Stimulated activated CD4-positive, alpha-beta T cell treated with anti-CD3 and anti-CD28 coated beads, Interleukin-4, amount 100 ng/mL, for 48 hours (primary cell): ENCODE measurements around the gene NDUFS1.
"Not testable (repeated sequence)": the region's sequence is repeated elsewhere in the genome, so short reads cannot be mapped to it uniquely, and the experiment has no call there.

Experiments
- DNase-seq, 2 donors: peaks; one replicate each; pipeline ENCODE4 v3.0.0-alpha.2; 2020; ENCODE audit warnings: low read depth in 2 of 2

Gene NDUFS1

DNA sequence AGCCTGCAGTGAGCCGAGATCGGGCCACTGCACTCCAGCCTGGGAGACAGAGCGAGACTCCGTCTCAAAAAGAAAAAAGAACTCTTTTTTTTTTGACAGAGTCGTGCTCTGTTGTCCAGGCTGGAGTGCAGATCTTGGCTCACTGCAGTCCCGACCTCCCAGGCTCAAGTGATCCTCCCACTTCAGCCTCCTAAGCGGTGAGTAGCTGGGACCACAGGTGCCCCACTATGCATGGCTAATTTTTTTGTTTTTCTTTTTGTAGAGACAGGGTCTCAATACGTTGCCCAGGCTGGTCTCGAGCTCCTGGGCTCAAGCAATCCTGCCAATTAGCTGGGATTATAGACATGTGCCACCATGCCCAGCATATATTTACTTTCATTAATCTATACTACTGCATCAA is 60.8 kb downstream of the NDUFS1 start:
- DNase-seq = no peak

DNA sequence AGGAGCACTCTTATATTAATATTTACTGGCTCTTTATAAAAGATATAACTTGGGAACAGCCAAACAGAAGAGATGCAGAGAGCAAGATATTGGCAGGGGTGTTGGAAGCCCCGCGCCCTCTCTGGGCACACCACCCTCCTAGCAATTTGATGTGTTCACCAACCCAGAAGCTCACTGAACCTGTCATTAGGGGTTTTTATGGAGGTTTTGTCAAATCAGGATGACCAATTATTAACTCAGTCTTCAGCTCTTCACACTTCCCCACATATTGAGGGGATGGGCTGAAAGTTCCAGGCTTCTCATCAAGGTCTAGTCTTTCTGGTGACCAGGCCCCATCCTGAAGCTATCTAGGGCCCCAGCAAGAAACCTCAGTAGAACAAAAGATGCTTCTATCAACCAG is 62.4 kb downstream of the NDUFS1 start:
- no peak for DNase-seq

- DNase-seq = no peak
These were observed 63.5 kb downstream of the NDUFS1 start for GRCh38 chr2:206095536-206096332.

- DNase-seq = no peak
These were observed 66.9 kb downstream of the NDUFS1 start for GRCh38 chr2:206092297-206092696.

GRCh38 chr2:206088248-206088647 is 71.0 kb downstream of the NDUFS1 start:
- no peak for DNase-seq

GRCh38 chr2:206086716-206087350 is 72.4 kb downstream of the NDUFS1 start:
- DNase-seq = no peak

GRCh38 chr2:206085742-206086445 is 73.3 kb downstream of the NDUFS1 start, which contains the start of gene INO80D:
TSS of gene INO80D (minus strand) at chr2:206086174. CDS start at chr2:206063016, 23,158 bp downstream.
- peak; percentile 54 to 73 for DNase-seq

GRCh38 chr2:206084870-206085741 is 74.1 kb downstream of the NDUFS1 start:
- peak; percentile 18 to 24 for DNase-seq

GRCh38 chr2:206084439-206084869 is 74.8 kb downstream of the NDUFS1 start:
- DNase-seq = no peak

- peak in 1 of 2 donors; percentile 7 for DNase-seq
These were observed 75.4 kb downstream of the NDUFS1 start for GRCh38 chr2:206083602-206084438.

DNA sequence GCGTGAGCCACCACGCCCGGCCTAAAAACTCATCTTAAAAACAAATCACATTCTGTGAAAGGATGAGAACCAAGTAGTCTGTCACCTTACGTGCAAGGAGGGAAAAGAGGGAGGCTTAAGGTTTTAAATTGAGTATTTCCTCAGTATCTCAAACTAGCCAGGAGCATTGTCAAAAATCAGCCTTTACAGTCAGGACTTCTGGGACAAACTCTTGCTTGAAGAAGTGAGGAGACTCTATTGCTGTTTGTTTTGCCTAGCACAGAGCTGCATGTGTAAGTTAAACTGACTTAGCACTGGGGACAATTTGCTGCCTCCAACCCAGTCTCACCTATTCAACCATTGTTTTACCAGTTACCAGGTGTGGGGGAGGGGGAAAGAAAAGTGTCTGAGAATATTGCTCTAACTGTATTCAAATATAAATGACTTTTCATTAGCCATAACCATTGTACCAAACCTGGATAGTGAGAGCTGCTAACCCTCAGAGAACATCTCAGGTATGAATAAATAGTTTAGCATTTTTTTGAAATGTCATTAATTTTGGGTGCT is 76.9 kb downstream of the NDUFS1 start:
- DNase-seq = no peak

DNA sequence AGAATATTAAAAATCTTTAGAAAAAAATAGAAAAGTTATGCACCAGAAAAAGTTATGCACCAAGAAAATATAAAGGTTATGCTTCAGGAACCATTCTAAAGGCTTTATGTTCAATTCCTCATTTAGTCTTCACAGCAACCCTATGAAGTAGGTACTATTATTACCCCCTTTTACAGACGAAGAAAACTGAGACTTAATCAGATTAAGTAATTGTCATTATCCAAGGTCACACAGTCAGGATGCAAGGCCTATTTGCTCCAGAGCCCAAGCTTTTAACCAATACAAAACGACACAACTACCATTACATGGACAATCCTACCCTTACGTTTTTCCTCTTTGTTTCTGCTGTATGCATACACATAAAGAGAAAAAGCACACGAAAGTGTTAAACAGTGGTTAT is 78.3 kb downstream of the NDUFS1 start:
- no peak for DNase-seq

DNA sequence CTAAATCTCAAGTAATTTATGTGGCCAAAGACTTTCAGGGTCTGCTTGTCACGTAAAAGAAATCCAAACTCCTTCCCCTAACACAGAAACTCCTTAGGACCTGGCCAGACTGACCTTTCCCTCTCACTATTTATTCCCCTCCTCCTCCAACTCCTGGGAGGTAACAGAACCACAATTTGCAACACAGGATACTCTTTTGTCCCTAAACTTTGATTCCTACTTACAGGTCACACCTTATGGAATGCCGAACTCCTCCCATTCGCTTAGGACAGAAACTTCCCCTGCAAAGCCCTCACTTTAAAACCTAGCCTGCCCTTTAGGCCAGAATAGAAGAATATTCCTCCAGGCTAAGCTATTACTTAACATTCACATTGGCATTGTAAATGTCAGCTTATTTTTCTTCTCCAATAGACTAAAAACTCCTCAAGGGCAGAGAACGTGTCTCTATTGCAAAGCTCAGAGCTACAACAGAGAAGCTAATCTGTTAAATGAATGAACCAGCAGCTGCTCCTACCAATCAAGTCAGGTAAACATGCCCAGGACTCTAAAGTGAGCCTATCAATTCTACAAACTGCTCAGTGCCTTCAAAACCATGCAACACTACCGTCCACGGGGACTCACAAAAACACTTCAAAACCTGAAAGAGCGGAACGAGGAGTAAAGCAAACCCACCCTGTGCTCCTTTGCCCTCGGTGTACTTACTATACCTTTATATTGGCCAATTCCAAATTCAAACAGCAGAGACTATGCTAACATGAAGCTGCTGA is 79.4 kb downstream of the NDUFS1 start:
- no peak for DNase-seq

DNA sequence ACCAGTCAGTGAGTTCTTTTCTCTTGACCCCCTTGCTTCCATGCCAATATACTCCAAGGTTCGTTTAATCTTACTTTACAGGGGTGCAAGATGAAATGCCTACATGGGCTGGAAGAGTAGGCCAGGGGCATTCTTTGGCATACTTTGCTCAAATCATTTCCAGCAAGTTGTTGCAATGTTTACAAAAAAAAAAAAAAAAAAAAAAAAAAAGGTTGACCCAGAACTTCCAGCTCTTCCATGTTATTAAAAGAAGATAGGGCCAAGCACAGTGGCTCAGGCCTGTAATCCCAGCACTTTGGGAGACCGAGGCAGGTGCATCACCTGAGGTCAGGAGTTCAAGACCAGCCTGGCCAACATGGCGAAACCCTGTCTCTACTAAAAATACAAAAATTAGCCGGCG is 81.4 kb downstream of the NDUFS1 start:
- DNase-seq = not testable (repeated sequence)

GRCh38 chr2:206075113-206075512 is 84.1 kb downstream of the NDUFS1 start:
- no peak for DNase-seq

GRCh38 chr2:206071807-206072206 is 87.4 kb downstream of the NDUFS1 start:
- no peak for DNase-seq

GRCh38 chr2:206069417-206069816 is 89.8 kb downstream of the NDUFS1 start:
- DNase-seq = no peak

GRCh38 chr2:206068207-206068606 is 91.0 kb downstream of the NDUFS1 start:
- no peak for DNase-seq
